ENCODE data around the gene DDX47.
"Not testable (repeated sequence)": the region's sequence is repeated elsewhere in the genome, so short reads cannot be mapped to it uniquely, and the experiment has no call there.

The DDX47 gene

DNA sequence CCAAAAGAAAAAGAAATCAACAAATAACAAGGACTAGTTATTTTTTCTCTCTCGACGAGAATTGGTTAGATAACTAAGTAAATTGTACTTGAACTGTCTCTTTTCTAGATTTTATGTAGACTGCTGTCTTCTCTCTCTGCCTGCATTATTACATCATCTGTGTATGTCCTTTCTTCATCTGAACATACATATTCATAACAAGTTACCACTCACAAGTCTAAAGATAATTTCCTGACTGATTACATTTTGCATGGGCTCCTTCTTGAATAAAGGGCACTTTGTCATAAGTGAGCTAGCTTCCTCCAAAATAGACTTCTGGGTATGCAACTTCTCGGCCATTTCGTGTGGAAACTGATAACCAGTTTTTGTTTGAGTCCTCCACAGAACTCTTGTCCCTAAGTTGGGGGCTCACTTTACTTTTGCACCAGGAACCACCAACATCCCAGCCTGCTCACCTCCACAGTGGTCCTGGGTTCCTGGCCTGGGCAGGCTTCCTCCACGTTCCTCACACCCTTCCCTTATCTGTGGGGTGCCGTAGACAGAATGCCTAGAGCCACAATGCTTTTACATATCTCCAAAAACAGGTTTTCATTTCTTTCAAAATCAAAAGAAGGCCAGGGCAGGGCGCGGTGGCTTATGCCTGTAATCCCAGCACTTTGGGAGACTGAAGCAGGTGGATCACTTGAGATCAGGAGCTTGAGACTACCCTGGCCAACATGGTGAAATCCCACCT lies 6.2 kb upstream of the DDX47 start:
- no peak overlapping the region for H3K4me3 ChIP-seq (ENCODE audit: low read length)
- no peak overlapping the region for H2AFZ ChIP-seq (ENCODE audit: low read length)
- TF ChIP-seq EZH2 (optimal IDR thresholded peaks at IDR 0.05; ENCODE audit: low read depth, low read length) (no peak), CTCF (IDR thresholded peaks at IDR 0.05; ENCODE audit: low read length) (no peak), EZH2phosphoT487 (IDR thresholded peaks at IDR 0.05; ENCODE audit: low read length) (no peak)
- H3K9ac ChIP-seq (ENCODE audit: low read length): no peak overlapping the region
- H3F3A ChIP-seq (ENCODE audit: insufficient read depth, low read length): peaks cover 33% of the 10 kb centered on the region
- no peaks in the 10 kb centered on the region for H3K9me2 ChIP-seq (replicated peaks; ENCODE audit: insufficient read depth, low read length)
- no peaks in the 10 kb centered on the region for H4K20me1 ChIP-seq (ENCODE audit: insufficient read depth, low read length)
- peaks cover 46% of the 10 kb centered on the region for H3K4me1 ChIP-seq (ENCODE audit: low read length)
- H3K27me3 ChIP-seq (replicated peaks; ENCODE audit: insufficient read depth, low read length): no peaks in the 10 kb centered on the region
- no peak for DNase-seq
- H3K79me2 ChIP-seq (ENCODE audit: low read length): no peaks in the 10 kb centered on the region
- H3K4me2 ChIP-seq (ENCODE audit: low read depth, low read length): no peak overlapping the region
- no peaks in the 10 kb centered on the region for H3K36me3 ChIP-seq (replicated peaks; ENCODE audit: insufficient read depth, low read length)
- peak overlapping the region; percentile 89; the same call in 1 of the 2 replicates for H3K27ac ChIP-seq (ENCODE audit: low read length)
- H3K9me3 ChIP-seq (replicated peaks; ENCODE audit: insufficient read depth, low read length): no peaks in the 10 kb centered on the region

- H3K9me2 ChIP-seq (replicated peaks; ENCODE audit: insufficient read depth, low read length); H4K20me1 ChIP-seq (ENCODE audit: insufficient read depth, low read length); H3K9me3 ChIP-seq (replicated peaks; ENCODE audit: insufficient read depth, low read length); H3K4me3 ChIP-seq (ENCODE audit: low read length); H3K27me3 ChIP-seq (replicated peaks; ENCODE audit: insufficient read depth, low read length); H3K79me2 ChIP-seq (ENCODE audit: low read length); H3K36me3 ChIP-seq (replicated peaks; ENCODE audit: insufficient read depth, low read length); DNase-seq: not testable (repeated sequence)
- Histone ChIP-seq H3K9ac (ENCODE audit: low read length) (peak overlapping the region; percentile 59; the same call in 1 of the 2 replicates), H3K4me1 (ENCODE audit: low read length) (peaks cover 42% of the 10 kb centered on the region), H2AFZ (ENCODE audit: low read length) (peak overlapping the region; percentile 77; the same call in 1 of the 2 replicates), H3K27ac (ENCODE audit: low read length) (peak overlapping the region; percentile 89), H3F3A (ENCODE audit: insufficient read depth, low read length) (peaks cover 30% of the 10 kb centered on the region), H3K4me2 (ENCODE audit: low read depth, low read length) (peak overlapping the region; percentile 81; the same call in 1 of the 2 replicates)
Observed at GRCh38 chr12:12807517-12807903, 5.6 kb upstream of the DDX47 start.

GRCh38 chr12:12807970-12808702 lies 5.0 kb upstream of the DDX47 start:
- Histone ChIP-seq H3K27me3 (replicated peaks; ENCODE audit: insufficient read depth, low read length) (no peaks in the 10 kb centered on the region), H3K9ac (ENCODE audit: low read length) (peak overlapping the region; percentile 59), H3K4me3 (ENCODE audit: low read length) (peak overlapping the region; percentile 28), H3K4me1 (ENCODE audit: low read length) (peaks cover 37% of the 10 kb centered on the region), H3K36me3 (replicated peaks; ENCODE audit: insufficient read depth, low read length) (no peaks in the 10 kb centered on the region), H2AFZ (ENCODE audit: low read length) (peak overlapping the region; percentile 77), H3K79me2 (ENCODE audit: low read length) (peaks cover under 1% of the 10 kb centered on the region; the same call in 1 of the 2 replicates), H3K9me3 (replicated peaks; ENCODE audit: insufficient read depth, low read length) (no peaks in the 10 kb centered on the region), H3K27ac (ENCODE audit: low read length) (peak overlapping the region; percentile 89), H4K20me1 (ENCODE audit: insufficient read depth, low read length) (no peaks in the 10 kb centered on the region), H3K4me2 (ENCODE audit: low read depth, low read length) (peak overlapping the region; percentile 81), H3F3A (ENCODE audit: insufficient read depth, low read length) (peaks cover 25% of the 10 kb centered on the region), H3K9me2 (replicated peaks; ENCODE audit: insufficient read depth, low read length) (no peaks in the 10 kb centered on the region)
- peak; percentile 79 for DNase-seq
- TF ChIP-seq CTCF (IDR thresholded peaks at IDR 0.05; ENCODE audit: low read length) (no peak), EZH2phosphoT487 (IDR thresholded peaks at IDR 0.05; ENCODE audit: low read length) (no peak), EZH2 (optimal IDR thresholded peaks at IDR 0.05; ENCODE audit: low read depth, low read length) (no peak)

All from MM.1S (cell line).